HG02981 (cell line): ENCODE results near the gene C17orf100.
"Not testable (repeated sequence)": the region's sequence is repeated elsewhere in the genome, so short reads cannot be mapped to it uniquely, and the experiment has no call there.

Experiments used
- ATAC-seq: cut with Tn5 transposase; IDR thresholded peaks from one replicate; pipeline ENCODE4 v1.9.1; 2021; ENCODE audit warnings: mild to moderate bottlenecking, moderate library complexity; ENCODE audit not compliant: unreplicated experiment

Gene C17orf100

GRCh38 chr17:6688944-6689343 lies 37.4 kb downstream of the C17orf100 start:
- no peak for ATAC-seq

GRCh38 chr17:6690641-6691040 lies 39.1 kb downstream of the C17orf100 start:
- ATAC-seq, result no peak

- ATAC-seq, result no peak
Observed at GRCh38 chr17:6691546-6691945, 40.0 kb downstream of the C17orf100 start.

GRCh38 chr17:6691958-6692357 lies 40.4 kb downstream of the C17orf100 start:
- ATAC-seq, result not testable (repeated sequence)

- no peak for ATAC-seq
Observed at GRCh38 chr17:6695051-6695450, 43.5 kb downstream of the C17orf100 start.

- ATAC-seq, result no peak
Observed at GRCh38 chr17:6695565-6695964, 44.0 kb downstream of the C17orf100 start.

- no peak for ATAC-seq
Observed at GRCh38 chr17:6696906-6697305, 45.3 kb downstream of the C17orf100 start.

GRCh38 chr17:6698004-6698403 lies 46.4 kb downstream of the C17orf100 start:
- no peak for ATAC-seq

- ATAC-seq, result no peak
Observed at GRCh38 chr17:6699997-6700947, 48.7 kb downstream of the C17orf100 start.

GRCh38 chr17:6700948-6701307 lies 49.4 kb downstream of the C17orf100 start:
- no peak for ATAC-seq

- ATAC-seq, result no peak
Observed at GRCh38 chr17:6701719-6702118, 50.2 kb downstream of the C17orf100 start.

- no peak for ATAC-seq
Observed at GRCh38 chr17:6702567-6703215, 51.1 kb downstream of the C17orf100 start.
